Measurements from ENCODE around the gene RPUSD4.

The RPUSD4 gene

GRCh38 chr11:126153006-126153405 lies 58.4 kb downstream of the RPUSD4 start:
- no peak overlapping the region for H3K27ac ChIP-seq
- in situ Hi-C loops (cut with HindIII; ENCODE audit: low pct_ligation_motif_present, low sequenced_read_pairs), result no loop called here
- no peak for TF ChIP-seq CTCF (IDR thresholded peaks at IDR 0.05; ENCODE audit: low read depth, low read length, missing control alignments)
- no peak overlapping the region for H3K4me3 ChIP-seq (ENCODE audit: low read depth, low read length)
- DNase-seq, result no peak
- no peaks in the 10 kb centered on the region for H3K36me3 ChIP-seq (replicated peaks)
- H3K27me3 ChIP-seq (replicated peaks), result no peaks in the 10 kb centered on the region

GRCh38 chr11:126152586-126152985 lies 58.9 kb downstream of the RPUSD4 start:
- H3K4me3 ChIP-seq (ENCODE audit: low read depth, low read length), result no peak overlapping the region
- DNase-seq, result no peak
- in situ Hi-C loops (cut with HindIII; ENCODE audit: low pct_ligation_motif_present, low sequenced_read_pairs), result no loop called here
- H3K27ac ChIP-seq, result no peak overlapping the region
- no peak for TF ChIP-seq CTCF (IDR thresholded peaks at IDR 0.05; ENCODE audit: low read depth, low read length, missing control alignments)
- no peaks in the 10 kb centered on the region for H3K36me3 ChIP-seq (replicated peaks)
- no peaks in the 10 kb centered on the region for H3K27me3 ChIP-seq (replicated peaks)

DNA sequence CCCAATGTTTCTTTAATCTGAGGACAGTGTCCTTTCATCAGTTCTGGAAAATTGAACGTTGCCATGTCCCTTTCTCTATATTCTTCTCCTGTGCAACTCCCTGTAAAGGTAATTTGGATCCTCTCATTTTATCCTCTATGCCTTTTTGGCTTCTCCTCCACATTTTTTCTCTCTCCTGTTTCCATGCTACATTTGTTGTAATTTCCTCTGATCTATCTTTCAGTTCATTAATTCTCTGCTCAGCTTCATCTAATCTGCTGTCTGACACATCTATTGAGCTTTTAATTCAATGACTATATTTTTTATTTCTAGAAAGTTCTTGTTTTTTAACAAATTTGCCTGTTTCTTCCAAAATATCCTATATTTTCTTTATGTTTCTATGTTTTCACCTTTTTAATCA lies 59.3 kb downstream of the RPUSD4 start:
- TF ChIP-seq CTCF (IDR thresholded peaks at IDR 0.05; ENCODE audit: low read depth, low read length, missing control alignments), result no peak
- in situ Hi-C loops (cut with HindIII; ENCODE audit: low pct_ligation_motif_present, low sequenced_read_pairs), result no loop called here

More for the DNA sequence above, 59.3 kb downstream of the RPUSD4 start:
- Histone ChIP-seq H3K27me3 (replicated peaks) (no peaks in the 10 kb centered on the region), H3K36me3 (replicated peaks) (no peaks in the 10 kb centered on the region), H3K4me3 (ENCODE audit: low read depth, low read length) (no peak overlapping the region), H3K27ac (no peak overlapping the region)
- no peak for DNase-seq
